ENCODE data around the gene COQ8A. TPM values are rescaled to one million over a fixed set of nuclear protein-coding genes. Genes with fewer than 3 reads are reported as not detected.

The COQ8A gene
- total RNA-seq, 1 experiment from 2014 or later, result 39.4 TPM

DNA sequence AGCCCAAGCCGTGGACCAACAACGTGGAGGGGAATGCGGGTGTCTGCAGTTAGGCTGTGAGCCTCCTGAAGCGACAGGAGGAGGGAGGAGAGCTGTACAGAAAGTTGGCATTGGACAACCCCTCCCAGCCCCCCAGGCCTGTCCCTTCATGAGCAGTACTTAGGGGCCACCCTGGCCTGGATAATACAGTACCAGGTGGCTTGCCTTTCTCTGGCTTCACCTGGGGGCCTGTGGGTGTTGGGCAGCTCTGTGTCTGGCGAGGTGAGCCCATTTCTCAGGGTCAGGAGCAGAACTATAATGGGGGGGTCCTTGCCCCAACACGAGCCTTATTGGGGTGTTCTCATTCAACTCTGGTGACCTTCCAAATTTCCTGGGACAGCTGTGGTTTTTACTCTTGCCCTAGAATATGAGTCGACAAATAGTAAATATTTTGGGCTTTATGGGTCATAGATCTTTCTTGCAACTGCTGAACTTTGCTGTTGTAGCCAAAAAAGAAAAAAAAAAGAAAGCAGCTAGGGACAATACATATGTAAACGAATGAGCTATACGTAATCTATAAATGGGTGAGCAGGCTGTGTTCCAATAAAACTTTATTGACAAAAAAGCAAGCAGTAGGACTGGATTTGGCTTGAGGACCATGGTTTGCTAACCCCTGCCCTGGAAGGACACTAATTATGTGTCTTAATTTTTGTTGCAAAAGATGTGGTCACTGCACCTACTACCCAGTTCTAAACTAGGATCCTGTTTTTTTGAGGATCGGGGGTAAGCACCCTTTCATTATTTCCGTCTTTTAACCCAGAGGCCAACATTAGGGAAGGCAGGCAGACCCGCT, 11.4 kb downstream of the COQ8A start (continued):
- TF ChIP-seq, protein P1, sequence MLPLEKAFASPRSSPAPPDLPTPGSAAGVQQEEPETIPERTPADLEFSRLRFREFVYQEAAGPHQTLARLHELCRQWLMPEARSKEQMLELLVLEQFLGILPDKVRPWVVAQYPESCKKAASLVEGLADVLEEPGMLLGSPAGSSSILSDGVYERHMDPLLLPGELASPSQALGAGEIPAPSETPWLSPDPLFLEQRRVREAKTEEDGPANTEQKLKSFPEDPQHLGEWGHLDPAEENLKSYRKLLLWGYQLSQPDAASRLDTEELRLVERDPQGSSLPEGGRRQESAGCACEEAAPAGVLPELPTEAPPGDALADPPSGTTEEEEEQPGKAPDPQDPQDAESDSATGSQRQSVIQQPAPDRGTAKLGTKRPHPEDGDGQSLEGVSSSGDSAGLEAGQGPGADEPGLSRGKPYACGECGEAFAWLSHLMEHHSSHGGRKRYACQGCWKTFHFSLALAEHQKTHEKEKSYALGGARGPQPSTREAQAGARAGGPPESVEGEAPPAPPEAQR (CRISPR knock-in tag; IDR thresholded peaks at IDR 0.05), result no peak
- TF ChIP-seq AR (CRISPR knock-in tag; IDR thresholded peaks at IDR 0.05), result no peak
- no peak for TF ChIP-seq ZMAT4 (CRISPR knock-in tag; IDR thresholded peaks at IDR 0.05)

DNA sequence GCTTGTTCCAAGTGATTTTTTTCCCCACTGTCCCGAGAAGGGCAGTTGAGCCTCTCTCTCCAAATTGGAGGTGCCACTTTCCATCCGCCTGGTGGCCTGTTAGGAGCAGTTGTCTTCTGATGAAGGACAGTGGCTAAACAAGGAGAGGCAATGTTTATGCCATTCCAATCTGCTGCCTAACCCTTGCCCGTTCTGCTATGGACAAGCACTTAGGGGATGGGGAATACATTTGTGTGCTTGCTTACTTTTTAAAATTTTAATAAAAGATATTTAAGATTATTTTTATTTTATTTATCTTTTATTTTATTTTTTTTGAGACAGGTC, 12.0 kb downstream of the COQ8A start:
- CTCF ChIA-PET, result interaction anchor here (1.0 kb wide), 1 partner anchor 827 kb away, joined by 3 read pairs; no protein-coding TSS in a partner anchor
- no peak for DNase-seq (ENCODE audit: low spot score)
- no peak overlapping the region for H3K4me3 Mint-ChIP-seq
- H3K27ac Mint-ChIP-seq, result 0 out of 2 replicates have a peak overlapping the region, but pooled peaks have one; percentile 5
- ATAC-seq, result no peak
- TF ChIP-seq CBFB (CRISPR knock-in tag; IDR thresholded peaks at IDR 0.05; ENCODE audit: low read depth) (no peak), ZNF317 (CRISPR knock-in tag; IDR thresholded peaks at IDR 0.05; ENCODE audit: borderline replicate concordance, low read depth) (no peak), ZBTB21 (CRISPR knock-in tag; IDR thresholded peaks at IDR 0.05; ENCODE audit: borderline replicate concordance) (no peak), NFYB (CRISPR knock-in tag; conservative IDR thresholded peaks at IDR 0.05; ENCODE audit: low read depth) (no peak), SOX15 (CRISPR knock-in tag; IDR thresholded peaks at IDR 0.05) (no peak), STAT6 (CRISPR knock-in tag; conservative IDR thresholded peaks at IDR 0.05; ENCODE audit: low read depth) (no peak), ZNF423 (CRISPR knock-in tag; IDR thresholded peaks at IDR 0.05) (no peak), OVOL2 (CRISPR knock-in tag; IDR thresholded peaks at IDR 0.05; ENCODE audit: borderline replicate concordance) (no peak), TP53 (CRISPR knock-in tag; IDR thresholded peaks at IDR 0.05) (no peak), MXD4 (CRISPR knock-in tag; IDR thresholded peaks at IDR 0.05; ENCODE audit: borderline replicate concordance) (no peak), ESRRA (CRISPR knock-in tag; IDR thresholded peaks at IDR 0.05; ENCODE audit: borderline replicate concordance) (no peak), NR3C1 (CRISPR knock-in tag; conservative IDR thresholded peaks at IDR 0.05; ENCODE audit: low read depth) (no peak), ZNF263 (CRISPR knock-in tag; IDR thresholded peaks at IDR 0.05; ENCODE audit: low read depth) (no peak), EMX1 (CRISPR knock-in tag; IDR thresholded peaks at IDR 0.05) (no peak), ATF2 (CRISPR knock-in tag; IDR thresholded peaks at IDR 0.05; ENCODE audit: borderline replicate concordance, low read depth) (no peak), ELF4 (CRISPR knock-in tag; IDR thresholded peaks at IDR 0.05; ENCODE audit: low read depth) (no peak), PRRX2 (CRISPR knock-in tag; IDR thresholded peaks at IDR 0.05) (no peak)
- TF ChIP-seq, protein P2, sequence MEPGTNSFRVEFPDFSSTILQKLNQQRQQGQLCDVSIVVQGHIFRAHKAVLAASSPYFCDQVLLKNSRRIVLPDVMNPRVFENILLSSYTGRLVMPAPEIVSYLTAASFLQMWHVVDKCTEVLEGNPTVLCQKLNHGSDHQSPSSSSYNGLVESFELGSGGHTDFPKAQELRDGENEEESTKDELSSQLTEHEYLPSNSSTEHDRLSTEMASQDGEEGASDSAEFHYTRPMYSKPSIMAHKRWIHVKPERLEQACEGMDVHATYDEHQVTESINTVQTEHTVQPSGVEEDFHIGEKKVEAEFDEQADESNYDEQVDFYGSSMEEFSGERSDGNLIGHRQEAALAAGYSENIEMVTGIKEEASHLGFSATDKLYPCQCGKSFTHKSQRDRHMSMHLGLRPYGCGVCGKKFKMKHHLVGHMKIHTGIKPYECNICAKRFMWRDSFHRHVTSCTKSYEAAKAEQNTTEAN (CRISPR knock-in tag; IDR thresholded peaks at IDR 0.05), result no peak
- TF ChIP-seq, protein P3, sequence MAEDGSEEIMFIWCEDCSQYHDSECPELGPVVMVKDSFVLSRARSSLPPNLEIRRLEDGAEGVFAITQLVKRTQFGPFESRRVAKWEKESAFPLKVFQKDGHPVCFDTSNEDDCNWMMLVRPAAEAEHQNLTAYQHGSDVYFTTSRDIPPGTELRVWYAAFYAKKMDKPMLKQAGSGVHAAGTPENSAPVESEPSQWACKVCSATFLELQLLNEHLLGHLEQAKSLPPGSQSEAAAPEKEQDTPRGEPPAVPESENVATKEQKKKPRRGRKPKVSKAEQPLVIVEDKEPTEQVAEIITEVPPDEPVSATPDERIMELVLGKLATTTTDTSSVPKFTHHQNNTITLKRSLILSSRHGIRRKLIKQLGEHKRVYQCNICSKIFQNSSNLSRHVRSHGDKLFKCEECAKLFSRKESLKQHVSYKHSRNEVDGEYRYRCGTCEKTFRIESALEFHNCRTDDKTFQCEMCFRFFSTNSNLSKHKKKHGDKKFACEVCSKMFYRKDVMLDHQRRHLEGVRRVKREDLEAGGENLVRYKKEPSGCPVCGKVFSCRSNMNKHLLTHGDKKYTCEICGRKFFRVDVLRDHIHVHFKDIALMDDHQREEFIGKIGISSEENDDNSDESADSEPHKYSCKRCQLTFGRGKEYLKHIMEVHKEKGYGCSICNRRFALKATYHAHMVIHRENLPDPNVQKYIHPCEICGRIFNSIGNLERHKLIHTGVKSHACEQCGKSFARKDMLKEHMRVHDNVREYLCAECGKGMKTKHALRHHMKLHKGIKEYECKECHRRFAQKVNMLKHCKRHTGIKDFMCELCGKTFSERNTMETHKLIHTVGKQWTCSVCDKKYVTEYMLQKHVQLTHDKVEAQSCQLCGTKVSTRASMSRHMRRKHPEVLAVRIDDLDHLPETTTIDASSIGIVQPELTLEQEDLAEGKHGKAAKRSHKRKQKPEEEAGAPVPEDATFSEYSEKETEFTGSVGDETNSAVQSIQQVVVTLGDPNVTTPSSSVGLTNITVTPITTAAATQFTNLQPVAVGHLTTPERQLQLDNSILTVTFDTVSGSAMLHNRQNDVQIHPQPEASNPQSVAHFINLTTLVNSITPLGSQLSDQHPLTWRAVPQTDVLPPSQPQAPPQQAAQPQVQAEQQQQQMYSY (CRISPR knock-in tag; IDR thresholded peaks at IDR 0.05), result no peak
- peaks cover 11% of the 10 kb centered on the region for H3K36me3 Mint-ChIP-seq
- peaks cover 14% of the 10 kb centered on the region for H3K9me3 Mint-ChIP-seq
- no peaks in the 10 kb centered on the region for H3K27me3 Mint-ChIP-seq (ENCODE audit: low read depth)
- POLR2A ChIA-PET, result no interaction called here
- H3K4me1 Mint-ChIP-seq, result peaks cover 15% of the 10 kb centered on the region

All from WTC11 (cell line).